Measurements from ENCODE around the gene USP25.

USP25 gene

DNA sequence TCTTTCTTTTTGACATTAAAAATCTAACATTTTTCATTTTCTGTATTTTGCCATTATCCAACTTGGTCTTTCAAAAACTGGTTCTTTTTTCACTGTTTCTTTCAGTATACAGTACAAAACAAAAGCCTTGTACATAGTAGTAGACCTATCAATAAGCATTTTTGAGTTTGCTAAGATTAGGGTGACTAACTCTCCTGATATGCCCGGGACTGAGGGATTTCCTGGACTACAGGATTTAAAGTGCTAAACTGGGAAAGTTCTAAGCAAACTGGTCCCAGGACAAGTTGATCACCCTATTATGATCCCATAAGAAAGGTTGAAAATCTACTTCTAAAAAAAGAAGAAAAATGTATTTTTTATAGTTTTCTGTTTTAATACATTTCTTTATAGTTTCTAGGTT lies 120.9 kb downstream of the USP25 start:
- TF ChIP-seq CTCF (IDR thresholded peaks at IDR 0.05), result no peak

DNA sequence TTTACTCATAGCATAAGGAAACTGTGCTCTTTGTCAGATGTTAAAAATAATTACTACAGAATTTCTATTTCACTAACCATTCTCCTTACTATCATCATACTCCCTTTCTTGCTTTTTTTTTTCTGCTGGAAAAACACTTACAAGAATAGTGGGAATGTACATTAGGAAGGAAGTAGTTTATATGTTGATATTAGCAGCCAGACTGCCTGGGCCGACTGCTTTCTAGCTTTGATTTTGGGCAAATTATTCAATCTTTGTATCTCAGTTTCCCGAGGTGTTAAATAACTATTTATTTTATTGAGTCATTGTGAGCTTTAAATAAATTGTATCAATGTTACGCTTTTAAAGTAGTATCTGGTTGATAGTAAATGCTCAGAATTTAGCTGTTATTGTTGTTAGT lies 122.4 kb downstream of the USP25 start:
- TF ChIP-seq CTCF (IDR thresholded peaks at IDR 0.05), result no peak

- no peak for TF ChIP-seq CTCF (IDR thresholded peaks at IDR 0.05)
Measured at GRCh38 chr21:15853126-15853525, 123.3 kb downstream of the USP25 start.

DNA sequence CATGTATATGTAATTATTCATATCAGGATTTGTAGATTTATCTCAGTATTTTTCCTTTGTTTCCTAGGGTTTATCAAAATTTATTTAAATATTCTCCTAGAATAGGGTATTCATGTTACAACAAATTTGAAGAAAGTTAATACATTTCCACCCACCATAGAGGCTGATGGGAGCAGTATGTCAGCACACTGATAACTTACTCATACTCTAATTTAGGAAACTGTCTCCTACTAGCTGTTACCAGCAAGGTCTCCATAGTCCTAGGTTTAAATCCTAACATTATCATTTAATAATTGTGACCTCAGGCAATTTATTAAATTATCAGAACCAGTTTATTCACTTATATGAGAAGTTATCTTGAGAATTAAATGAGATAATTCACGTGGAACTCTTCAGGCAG lies 127.0 kb downstream of the USP25 start:
- no peak for TF ChIP-seq CTCF (IDR thresholded peaks at IDR 0.05)

GRCh38 chr21:15857740-15858139 lies 128.0 kb downstream of the USP25 start:
- TF ChIP-seq CTCF (IDR thresholded peaks at IDR 0.05), result no peak

- no peak for TF ChIP-seq CTCF (IDR thresholded peaks at IDR 0.05)
Measured at GRCh38 chr21:15860541-15860940, 130.8 kb downstream of the USP25 start.

DNA sequence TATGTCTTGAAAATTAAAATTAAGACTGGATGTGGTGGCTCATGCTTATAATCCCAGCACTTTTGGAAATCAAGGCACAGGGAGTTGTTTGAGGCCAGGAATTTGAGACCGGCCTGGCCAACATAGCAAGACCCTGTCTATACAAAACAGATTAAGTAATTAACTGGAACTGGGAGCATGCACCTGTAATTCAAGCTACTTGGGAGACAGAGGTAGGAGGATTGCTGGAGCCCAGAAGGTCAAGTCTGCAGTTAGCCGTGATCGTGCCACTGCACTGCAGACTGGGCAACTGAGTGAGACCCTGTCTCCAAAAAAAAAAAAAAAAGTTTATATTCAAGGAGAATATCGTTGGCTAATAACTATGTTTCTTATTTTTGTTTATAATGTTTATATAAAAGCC lies 139.2 kb downstream of the USP25 start:
- TF ChIP-seq CTCF (IDR thresholded peaks at IDR 0.05), result no peak

DNA sequence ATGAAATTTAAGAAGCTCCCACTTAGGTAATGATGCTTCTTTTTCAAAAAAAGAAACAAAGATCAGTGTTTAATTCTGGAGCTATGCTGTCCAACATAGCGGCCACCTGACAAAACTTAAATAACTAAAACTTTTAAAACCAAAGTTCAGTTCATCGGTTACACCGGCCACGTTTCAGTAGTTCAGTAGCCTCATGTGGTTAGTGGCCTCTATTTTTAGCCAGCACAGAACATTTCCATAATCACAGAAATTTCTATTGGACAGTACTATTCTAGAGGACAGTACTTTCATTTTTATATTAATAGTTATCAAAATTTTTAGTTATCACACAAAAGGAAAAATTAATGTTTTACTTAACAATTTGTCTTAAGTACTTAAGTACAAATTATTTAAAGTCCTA lies 141.0 kb downstream of the USP25 start:
- TF ChIP-seq CTCF (IDR thresholded peaks at IDR 0.05), result no peak
